ENCODE measurements around the gene EPC2.

DNA sequence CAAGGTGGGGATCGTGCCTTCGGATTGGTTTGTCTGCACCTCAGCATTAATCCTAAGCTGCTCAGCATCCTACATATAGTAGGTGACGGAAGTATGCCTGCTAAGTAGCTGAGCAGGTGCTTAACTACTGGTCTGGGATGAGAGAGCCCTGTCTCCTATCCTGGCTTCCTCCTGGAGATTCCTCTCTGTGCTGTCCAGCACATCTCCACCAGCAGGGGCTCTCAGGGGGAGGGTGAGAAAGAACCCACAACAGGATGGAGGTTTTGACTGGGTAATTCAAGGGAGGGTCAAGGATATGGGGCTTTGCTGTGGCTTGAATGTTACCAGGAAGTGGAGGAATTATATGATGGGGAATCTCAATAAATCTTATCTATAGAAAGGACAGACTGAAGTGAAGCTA lies 185.1 kb downstream of the EPC2 start:
- TF ChIP-seq, protein P1, sequence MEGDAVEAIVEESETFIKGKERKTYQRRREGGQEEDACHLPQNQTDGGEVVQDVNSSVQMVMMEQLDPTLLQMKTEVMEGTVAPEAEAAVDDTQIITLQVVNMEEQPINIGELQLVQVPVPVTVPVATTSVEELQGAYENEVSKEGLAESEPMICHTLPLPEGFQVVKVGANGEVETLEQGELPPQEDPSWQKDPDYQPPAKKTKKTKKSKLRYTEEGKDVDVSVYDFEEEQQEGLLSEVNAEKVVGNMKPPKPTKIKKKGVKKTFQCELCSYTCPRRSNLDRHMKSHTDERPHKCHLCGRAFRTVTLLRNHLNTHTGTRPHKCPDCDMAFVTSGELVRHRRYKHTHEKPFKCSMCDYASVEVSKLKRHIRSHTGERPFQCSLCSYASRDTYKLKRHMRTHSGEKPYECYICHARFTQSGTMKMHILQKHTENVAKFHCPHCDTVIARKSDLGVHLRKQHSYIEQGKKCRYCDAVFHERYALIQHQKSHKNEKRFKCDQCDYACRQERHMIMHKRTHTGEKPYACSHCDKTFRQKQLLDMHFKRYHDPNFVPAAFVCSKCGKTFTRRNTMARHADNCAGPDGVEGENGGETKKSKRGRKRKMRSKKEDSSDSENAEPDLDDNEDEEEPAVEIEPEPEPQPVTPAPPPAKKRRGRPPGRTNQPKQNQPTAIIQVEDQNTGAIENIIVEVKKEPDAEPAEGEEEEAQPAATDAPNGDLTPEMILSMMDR (IDR thresholded peaks at IDR 0.05): no peak
- TF ChIP-seq POLR2AphosphoS5 (IDR thresholded peaks at IDR 0.05; ENCODE audit: low read depth, low read length): no peak
